ENCODE measurements around the gene TCEANC2.

- TF ChIP-seq PATZ1 (CRISPR knock-in tag; IDR thresholded peaks at IDR 0.05; ENCODE audit: borderline replicate concordance) (no peak), OSR1 (CRISPR knock-in tag; IDR thresholded peaks at IDR 0.05) (no peak), TOX (CRISPR knock-in tag; IDR thresholded peaks at IDR 0.05; ENCODE audit: borderline replicate concordance) (no peak), ZC3H10 (CRISPR knock-in tag; IDR thresholded peaks at IDR 0.05) (no peak), ZNF70 (CRISPR knock-in tag; IDR thresholded peaks at IDR 0.05) (no peak), ESRRG (CRISPR knock-in tag; IDR thresholded peaks at IDR 0.05) (no peak)
Measured at GRCh38 chr1:54132495-54132894, 79.1 kb downstream of the TCEANC2 start.

Measured in SK-N-SH treated with all-trans-retinoic acid at 6 μM for 48 hours (cell line).